Ramos (cell line): ENCODE measurements around the gene SLC44A4.
"Not testable (repeated sequence)": the region's sequence is repeated elsewhere in the genome, so short reads cannot be mapped to it uniquely, and the experiment has no call there.

ENCODE experiments used
- in situ Hi-C: fragments of 300-500 bp; cut with MboI; formaldehyde crosslinking; loops from one replicate; pipeline ENCODE4 v1.14.3; 2022; ENCODE audit warnings: low sequenced_read_pairs; ENCODE audit not compliant: unreplicated experiment

Gene SLC44A4

GRCh38 chr6:31878726-31879125, at the start of gene SLC44A4:
Gene SLC44A4 (minus strand): TSS chr6:31878997. CDS start chr6:31878980, 17 bp downstream.
- in situ Hi-C loops, result no loop called here

- in situ Hi-C loops, result no loop called here
Observed at GRCh38 chr6:31928672-31928939, 49.8 kb upstream of the SLC44A4 start.

GRCh38 chr6:31927863-31928671, 49.3 kb upstream of the SLC44A4 start:
- in situ Hi-C loops, result no loop called here

GRCh38 chr6:31927242-31927862, 48.6 kb upstream of the SLC44A4 start, which contains the start of gene C2:
Gene C2 (plus strand): TSS chr6:31927717. CDS start chr6:31927753, 36 bp downstream.
- in situ Hi-C loops, result no loop called here

GRCh38 chr6:31922942-31923341, 44.1 kb upstream of the SLC44A4 start:
- in situ Hi-C loops, result no loop called here

DNA sequence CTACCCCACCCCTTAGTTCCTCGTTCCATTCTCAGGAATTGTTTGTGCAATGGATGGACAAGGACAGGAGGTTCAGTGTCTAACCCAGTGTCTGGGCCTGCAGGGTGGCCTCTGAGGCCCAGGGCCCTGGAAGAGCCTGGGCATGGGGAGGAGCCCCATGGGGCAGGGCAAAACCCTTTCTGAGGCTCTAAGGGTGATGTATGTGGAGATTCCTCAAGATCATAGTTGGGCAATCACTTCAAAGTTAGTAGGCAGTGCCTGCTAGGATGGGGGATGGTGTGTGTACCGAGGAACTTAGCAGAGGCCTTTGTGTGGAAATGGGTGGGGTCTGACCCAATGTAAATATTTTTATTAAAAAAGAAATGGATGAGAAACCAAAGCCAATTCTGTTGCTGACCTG, 42.0 kb upstream of the SLC44A4 start:
- in situ Hi-C loops, result no loop called here

- in situ Hi-C loops, result no loop called here
Observed at GRCh38 chr6:31919624-31920303, 41.0 kb upstream of the SLC44A4 start.

DNA sequence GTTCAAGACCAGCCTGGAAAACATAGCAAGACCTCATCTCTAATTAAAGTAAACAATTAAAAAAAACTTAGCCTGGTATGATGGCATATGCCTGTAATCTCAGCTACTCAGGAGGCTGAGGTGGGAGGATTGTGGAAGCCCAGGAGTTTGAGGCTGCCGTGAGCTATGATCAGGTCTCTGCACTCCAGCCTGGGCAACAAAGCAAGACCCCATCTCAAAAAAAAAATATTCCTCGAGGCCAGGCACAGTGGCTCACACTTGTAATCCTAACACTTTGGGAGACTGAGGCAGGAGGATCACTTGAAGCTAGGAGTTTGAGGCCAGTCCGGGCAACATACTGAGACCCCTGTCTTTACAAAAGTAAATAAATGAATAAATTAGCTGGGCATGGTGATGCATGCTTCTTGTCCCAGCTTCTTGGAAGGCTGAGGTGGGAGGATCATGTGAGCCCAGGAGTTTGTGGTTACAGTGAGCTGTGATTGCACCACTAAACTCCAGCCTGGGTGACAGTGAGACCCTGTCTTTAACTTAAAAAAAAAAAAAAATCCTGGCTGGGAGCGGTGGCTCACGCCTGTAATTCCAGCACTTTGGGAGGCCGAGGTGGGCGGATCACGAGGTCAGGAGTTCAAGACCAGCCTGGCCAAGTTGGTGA, 39.4 kb upstream of the SLC44A4 start:
- in situ Hi-C loops, result no loop called here

- in situ Hi-C loops, result no loop called here
Observed at GRCh38 chr6:31915756-31916155, 37.0 kb upstream of the SLC44A4 start.

- in situ Hi-C loops, result no loop called here
Observed at GRCh38 chr6:31915351-31915750, 36.6 kb upstream of the SLC44A4 start.

DNA sequence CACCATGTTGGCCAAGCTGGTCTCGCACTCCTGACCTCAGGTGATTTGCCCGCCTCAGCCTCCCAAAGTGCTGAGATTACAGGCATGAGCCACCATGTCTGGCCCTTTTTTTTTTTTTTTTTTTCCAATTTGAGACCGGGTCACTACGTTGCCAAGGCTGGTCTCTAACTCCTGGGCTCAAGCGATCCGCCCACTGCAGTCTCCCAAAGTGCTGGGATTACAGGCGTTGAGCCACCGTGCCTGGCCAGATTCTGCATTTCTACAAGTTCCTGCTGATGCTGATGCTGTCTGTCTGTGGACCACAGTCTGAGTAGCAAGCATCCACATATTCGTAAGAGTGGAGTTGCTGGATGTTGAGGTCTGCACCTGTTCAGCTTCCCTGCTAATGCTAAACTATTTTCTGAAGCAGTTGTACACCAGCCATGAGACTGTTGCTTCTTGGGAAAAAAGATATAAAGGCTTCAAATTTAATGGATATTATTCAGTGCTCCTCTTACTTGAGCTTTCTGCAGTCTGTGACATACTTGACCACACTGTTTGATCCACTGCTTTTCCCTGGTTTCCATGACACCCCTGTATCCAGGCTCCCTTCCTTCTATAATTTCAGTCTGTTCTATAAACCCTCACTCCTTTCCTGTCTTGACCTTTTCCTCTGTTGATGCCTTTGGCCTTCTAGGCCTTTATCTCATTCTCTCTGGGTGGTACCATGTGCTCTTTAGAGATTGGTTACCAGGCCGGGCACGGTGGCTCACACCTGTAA, 33.2 kb upstream of the SLC44A4 start:
- in situ Hi-C loops, result no loop called here

GRCh38 chr6:31909298-31909697, 30.5 kb upstream of the SLC44A4 start:
- in situ Hi-C loops, result not testable (repeated sequence)

- in situ Hi-C loops, result no loop called here
Observed at GRCh38 chr6:31908791-31909190, 30.0 kb upstream of the SLC44A4 start.

DNA sequence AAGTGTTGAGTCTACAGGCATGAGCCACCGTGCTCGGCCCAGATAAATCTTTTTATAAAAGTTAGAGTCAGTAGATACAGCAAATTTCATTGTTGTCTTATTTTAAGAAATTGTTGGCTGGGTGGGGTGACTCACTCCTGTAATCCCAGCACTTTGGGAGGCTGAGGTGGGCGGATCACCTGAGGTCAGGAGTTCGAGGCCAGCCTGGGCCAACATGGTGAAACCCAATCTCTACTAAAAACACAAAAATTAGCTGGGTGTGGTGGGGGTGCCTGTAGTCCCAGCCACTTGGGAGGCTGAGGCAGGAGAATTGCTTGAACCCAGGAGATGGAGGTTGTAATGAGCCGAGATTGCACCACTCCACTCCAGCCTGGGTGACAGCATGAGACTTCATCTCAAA, 29.5 kb upstream of the SLC44A4 start:
- in situ Hi-C loops, result not testable (repeated sequence)

- in situ Hi-C loops, result no loop called here
Observed at GRCh38 chr6:31907158-31907813, 28.5 kb upstream of the SLC44A4 start.

DNA sequence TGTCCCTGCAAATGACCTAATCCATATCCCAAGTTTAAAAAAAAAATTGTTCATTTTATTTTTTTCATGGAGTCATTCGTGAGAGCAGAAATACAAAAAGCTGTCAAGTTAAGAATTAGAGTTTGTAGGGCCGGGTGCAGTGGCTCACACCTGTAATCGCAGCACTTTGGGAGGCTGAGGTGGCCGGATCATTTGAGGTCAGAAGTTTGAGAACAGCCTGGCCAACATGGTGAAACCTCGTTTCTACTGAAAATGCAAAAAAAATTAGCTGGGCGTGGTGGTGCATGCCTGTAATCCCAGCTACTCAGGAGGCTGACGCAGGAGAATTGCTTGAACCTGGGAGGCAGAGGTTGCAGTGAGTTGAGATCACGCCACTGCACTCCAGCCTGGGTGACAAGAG, 27.9 kb upstream of the SLC44A4 start:
- in situ Hi-C loops, result not testable (repeated sequence)

DNA sequence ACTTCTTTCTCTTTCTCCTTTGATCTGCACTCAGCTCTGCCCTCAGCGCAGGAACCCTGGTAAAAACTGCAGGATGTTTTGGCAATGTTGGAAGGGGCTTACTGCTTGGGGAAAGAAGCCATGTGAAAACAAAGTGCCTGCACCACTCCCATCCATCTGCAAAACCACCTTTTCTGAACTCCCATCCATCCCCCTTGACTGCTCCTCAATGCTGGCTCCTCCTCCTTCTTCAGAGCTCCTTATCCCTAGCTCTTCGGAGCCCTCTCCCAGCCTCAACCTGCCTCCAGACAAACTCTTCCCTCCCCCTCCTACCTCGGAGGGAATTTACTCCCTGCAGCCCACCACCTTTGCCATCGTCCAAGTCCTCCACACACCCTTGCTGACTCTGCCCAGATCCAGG, 27.3 kb upstream of the SLC44A4 start:
- in situ Hi-C loops, result no loop called here

DNA sequence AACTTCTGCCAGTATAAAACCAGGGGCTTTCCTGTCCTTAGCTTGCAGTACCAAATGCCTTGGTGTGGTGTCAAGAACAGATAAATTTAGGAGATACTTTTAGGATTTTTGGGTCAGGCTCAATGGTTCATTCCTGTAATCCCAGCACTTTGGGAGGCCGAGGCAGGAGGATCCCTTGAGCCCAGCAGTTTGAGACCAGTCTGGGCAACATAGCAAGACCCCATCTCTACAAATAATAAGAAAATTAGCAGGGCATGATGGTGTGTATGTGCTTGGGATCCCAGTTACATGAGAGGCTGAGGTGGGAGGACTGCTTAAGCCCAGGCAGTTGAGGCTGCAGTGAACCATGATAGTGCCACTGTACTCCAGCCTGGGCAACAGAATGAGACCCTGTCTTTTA, 26.2 kb upstream of the SLC44A4 start:
- in situ Hi-C loops, result no loop called here

DNA sequence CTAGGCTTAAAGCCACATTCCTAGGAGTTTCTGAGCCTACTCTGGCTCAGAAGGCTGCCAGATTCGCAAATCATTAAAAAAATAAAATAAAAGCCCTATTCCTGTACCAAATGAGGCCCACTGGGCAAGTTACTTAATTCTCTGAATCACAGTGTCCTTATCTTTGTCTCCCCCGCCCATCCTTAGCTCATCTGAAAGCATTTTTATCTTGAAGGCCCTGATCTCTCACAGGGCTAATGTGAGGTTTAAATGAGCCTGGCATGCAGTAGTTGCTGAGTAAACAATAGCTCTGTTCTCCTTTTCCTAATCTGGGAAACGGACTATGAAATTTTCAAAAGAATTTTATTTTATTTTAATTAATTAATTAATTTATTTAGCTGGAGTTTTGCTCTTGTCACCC, 25.2 kb upstream of the SLC44A4 start:
- in situ Hi-C loops, result no loop called here
